Measurements from ENCODE around the gene NANOS2. TPM values are rescaled to one million over a fixed set of nuclear protein-coding genes. Genes with fewer than 3 reads are reported as not detected.

NANOS2 gene
- total RNA-seq, 1 donor from 2014 or later, result not detected

DNA sequence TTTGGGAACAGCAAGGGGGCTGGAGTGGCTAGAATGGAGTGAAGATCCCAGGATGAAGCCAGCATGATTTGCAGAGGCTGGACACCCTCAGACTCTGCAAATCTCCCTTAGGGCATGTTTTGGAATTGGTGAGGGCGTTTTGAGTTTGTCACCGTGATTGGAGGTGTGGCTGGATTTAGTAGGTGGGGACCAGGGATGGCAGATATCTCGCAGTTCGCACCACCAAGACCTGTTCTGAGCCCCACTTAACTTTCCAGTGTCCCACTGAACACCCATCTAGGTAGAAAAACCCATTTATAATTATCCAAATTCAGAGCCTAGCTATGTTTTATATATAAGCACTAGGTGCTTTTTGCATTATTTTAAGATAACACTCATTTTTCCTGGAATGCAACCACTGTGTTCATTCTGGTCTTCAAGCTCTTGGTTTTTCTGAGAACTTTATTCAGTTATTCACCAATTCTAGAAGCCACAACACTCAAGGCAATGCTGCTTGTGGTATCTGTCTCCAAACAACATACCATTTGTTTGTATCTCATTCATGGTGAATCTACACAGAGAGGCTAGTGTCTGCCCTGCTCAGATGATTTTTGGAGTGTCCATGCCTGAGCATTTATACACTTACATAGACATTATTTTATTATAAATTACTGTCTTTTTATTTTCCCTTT is 3.0 kb upstream of the NANOS2 start:
- DNase-seq (no peak), ATAC-seq (no peak)
- intact Hi-C loops (cut with DNase I), result no loop called here
- Histone ChIP-seq H3K27ac (no peak overlapping the region), H3K36me3 (no peaks in the 10 kb centered on the region), H3K4me1 (no peaks in the 10 kb centered on the region), H3K4me3 (no peak overlapping the region), H3K9me3 (no peaks in the 10 kb centered on the region), H3K27me3 (peaks cover 9% of the 10 kb centered on the region)
- TF ChIP-seq CTCF (IDR thresholded peaks at IDR 0.05), result no peak

DNA sequence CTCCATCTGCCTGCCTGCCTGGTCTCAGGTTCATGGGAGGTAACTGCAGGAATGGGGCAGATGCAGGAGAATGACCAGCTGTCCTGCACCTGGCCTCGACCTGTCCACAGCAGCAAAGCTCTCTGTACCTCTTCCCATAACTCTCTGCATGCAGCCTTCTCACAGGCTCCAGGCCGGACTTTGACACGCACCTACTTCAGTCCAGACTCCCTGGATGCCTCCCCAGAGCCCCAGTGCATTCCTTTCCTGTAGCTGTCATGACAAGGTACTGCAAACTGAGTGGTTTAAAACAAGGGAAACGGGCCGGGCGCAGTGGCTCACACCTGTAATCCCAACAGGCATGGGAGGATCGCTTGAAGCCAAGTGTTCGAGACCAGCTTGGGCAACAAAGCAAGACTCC is 3.3 kb downstream of the NANOS2 start:
- H3K9me3 ChIP-seq, result no peaks in the 10 kb centered on the region
- ATAC-seq (no peak), DNase-seq (no peak)
- peaks cover 8% of the 10 kb centered on the region for H3K27me3 ChIP-seq
- intact Hi-C loops (cut with DNase I), result no loop called here
- no peaks in the 10 kb centered on the region for H3K36me3 ChIP-seq
- no peaks in the 10 kb centered on the region for H3K4me1 ChIP-seq
- no peak overlapping the region for H3K27ac ChIP-seq
- H3K4me3 ChIP-seq, result no peak overlapping the region
- no peak for TF ChIP-seq CTCF (IDR thresholded peaks at IDR 0.05)

DNA sequence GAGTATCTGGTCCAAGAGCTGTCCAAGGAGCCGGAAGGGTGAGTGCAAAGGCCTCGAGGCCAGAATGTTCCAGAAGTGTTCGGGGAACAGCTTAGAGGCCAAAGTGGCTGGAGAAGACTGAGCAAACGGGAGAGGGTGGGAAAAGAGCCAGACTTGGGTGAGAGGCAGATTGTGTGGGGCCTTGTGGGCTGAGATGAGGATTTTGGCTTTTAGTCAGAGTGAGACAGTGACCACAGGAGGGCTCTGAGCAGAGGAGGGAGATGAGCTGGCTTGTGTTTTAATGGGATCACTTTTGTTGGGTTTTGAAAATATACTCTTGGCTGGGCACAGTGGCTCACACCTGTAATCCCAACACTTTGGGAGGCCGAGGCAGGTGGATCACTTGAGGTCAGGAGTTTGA is 5.6 kb downstream of the NANOS2 start:
- ATAC-seq (no peak), DNase-seq (no peak)
- H3K9me3 ChIP-seq, result no peaks in the 10 kb centered on the region
- TF ChIP-seq CTCF (IDR thresholded peaks at IDR 0.05), result no peak
- no peak overlapping the region for H3K27ac ChIP-seq
- H3K27me3 ChIP-seq, result peaks cover 8% of the 10 kb centered on the region
- intact Hi-C loops (cut with DNase I), result no loop called here
- H3K4me1 ChIP-seq, result no peaks in the 10 kb centered on the region
- H3K36me3 ChIP-seq, result no peaks in the 10 kb centered on the region
- H3K4me3 ChIP-seq, result no peak overlapping the region

- no peak for TF ChIP-seq CTCF (IDR thresholded peaks at IDR 0.05)
These were observed 8.4 kb downstream of the NANOS2 start for GRCh38 chr19:45906221-45906620.

GRCh38 chr19:45905011-45905410 is 9.6 kb downstream of the NANOS2 start:
- ATAC-seq (no peak), DNase-seq (no peak)
- H3K27me3 ChIP-seq, result no peaks in the 10 kb centered on the region
- TF ChIP-seq CTCF (IDR thresholded peaks at IDR 0.05), result no peak
- intact Hi-C loops (cut with DNase I), result no loop called here
- H3K4me3 ChIP-seq, result no peak overlapping the region
- H3K27ac ChIP-seq, result no peak overlapping the region
- H3K4me1 ChIP-seq, result peaks cover 8% of the 10 kb centered on the region
- H3K36me3 ChIP-seq, result no peaks in the 10 kb centered on the region
- no peaks in the 10 kb centered on the region for H3K9me3 ChIP-seq

More at GRCh38 chr19:45906221-45906620, 8.4 kb downstream of the NANOS2 start:
- Histone ChIP-seq H3K9me3 (no peaks in the 10 kb centered on the region), H3K27ac (no peak overlapping the region), H3K36me3 (no peaks in the 10 kb centered on the region), H3K4me3 (no peak overlapping the region), H3K27me3 (peaks cover 8% of the 10 kb centered on the region), H3K4me1 (peaks cover 3% of the 10 kb centered on the region)
- no peak for ATAC-seq
- no peak for DNase-seq
- intact Hi-C loops (cut with DNase I), result no loop called here

All from upper lobe of right lung (tissue), 1 donor.